GM21786 (cell line): Measurements from ENCODE around the gene HDAC10.

ENCODE experiments used
- ATAC-seq: cut with Tn5 transposase; IDR thresholded peaks from one replicate; pipeline ENCODE4 v1.9.1; 2021; ENCODE audit not compliant: unreplicated experiment

Gene HDAC10

GRCh38 chr22:50244420-50245213 is 6.4 kb downstream of the HDAC10 start, which contains the start of gene TUBGCP6:
Gene TUBGCP6 (minus strand): TSS chr22:50245023. CDS start chr22:50244459, 564 bp downstream.
- ATAC-seq: peak; percentile 69

DNA sequence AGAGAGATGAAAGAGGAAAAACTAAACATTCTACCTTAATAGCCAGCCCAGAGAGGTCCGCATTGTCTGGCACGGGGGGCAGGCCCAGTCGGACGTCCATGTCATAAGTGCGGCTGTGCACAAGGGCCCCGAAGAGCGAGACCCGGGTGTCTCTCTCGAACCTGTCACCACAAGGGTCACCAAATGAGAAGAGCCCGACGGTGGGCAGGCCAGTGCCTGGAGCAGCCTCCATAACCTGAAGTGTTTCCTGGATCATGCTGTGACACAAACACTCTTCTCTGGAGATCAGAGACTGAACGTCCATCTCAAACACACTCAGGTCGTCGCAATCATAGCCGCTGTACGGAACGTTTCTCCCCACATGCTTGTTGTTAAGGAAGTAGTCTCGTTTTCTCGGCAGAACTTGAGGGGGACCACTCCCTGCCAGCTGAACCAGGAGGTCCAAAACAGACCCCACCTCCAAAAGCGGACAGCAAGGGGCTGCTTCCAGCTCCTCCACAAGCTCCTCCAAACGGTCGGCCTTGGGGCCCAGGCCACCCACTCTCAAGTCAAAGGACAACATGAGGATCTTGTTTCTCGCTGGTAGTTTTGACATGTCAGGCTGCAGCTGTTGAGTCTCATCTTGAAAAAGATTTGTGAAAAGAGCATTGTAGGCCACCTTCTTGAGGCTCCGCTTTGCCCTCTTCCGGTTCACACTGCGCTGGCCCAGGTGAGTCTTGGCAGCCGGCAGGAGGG is 7.2 kb downstream of the HDAC10 start:
- no peak for ATAC-seq

GRCh38 chr22:50242406-50242949 is 8.6 kb downstream of the HDAC10 start:
- ATAC-seq: no peak

DNA sequence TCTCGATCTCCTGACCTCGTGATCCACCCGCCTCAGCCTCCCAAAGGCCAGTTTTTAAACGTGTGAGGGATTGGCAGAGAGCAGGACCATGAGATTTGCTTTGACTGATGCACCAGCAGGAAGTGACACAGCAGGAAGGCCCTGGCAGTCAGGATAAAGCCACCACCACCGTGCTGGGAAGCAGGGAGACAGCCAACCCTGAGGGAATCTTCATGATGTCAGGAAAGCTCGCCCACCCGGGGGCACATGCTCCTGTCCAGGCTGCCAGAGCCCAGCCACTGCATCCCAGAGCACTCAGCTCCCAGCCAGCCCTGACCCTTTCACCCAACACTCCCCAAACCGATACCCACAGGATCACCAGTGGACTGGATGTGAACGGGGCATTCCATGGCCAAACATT is 12.3 kb downstream of the HDAC10 start:
- ATAC-seq: no peak

GRCh38 chr22:50236731-50237409 is 14.2 kb downstream of the HDAC10 start:
- ATAC-seq: no peak

GRCh38 chr22:50233223-50233622 is 17.8 kb downstream of the HDAC10 start:
- no peak for ATAC-seq

DNA sequence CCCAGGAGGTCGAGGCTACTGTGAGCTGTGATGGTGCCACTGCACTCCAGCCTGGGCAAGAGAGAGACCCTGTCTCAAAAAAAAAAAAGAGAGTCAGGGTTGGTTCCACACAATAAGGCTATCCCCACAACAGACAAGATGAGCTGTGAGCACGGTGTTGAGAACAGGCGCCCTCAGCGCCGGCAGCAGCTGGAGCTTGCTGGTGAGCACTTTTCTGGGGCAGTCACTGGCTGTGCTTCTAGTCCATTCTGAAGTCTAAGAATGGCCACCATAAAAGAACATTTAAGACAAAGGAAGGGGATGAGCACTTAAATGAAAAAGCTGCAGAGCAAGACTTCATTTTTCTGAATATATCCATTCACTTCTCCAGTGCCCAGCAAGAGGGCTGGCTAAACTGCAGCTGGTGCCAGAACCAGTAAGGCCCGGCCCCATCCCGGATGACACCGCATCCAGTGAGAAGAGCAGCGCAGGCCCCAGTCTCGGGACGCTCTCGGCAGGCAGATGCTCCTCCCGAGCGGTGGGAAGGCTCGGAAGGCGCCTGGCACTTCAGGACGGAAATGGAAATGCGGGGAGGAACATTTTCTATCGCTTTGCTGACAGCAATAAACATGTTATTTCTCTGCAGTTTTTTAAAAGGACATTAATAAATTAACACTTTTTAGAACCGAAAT is 18.4 kb downstream of the HDAC10 start:
- ATAC-seq: no peak

- no peak for ATAC-seq
Observed at GRCh38 chr22:50229370-50229769, 21.7 kb downstream of the HDAC10 start.

DNA sequence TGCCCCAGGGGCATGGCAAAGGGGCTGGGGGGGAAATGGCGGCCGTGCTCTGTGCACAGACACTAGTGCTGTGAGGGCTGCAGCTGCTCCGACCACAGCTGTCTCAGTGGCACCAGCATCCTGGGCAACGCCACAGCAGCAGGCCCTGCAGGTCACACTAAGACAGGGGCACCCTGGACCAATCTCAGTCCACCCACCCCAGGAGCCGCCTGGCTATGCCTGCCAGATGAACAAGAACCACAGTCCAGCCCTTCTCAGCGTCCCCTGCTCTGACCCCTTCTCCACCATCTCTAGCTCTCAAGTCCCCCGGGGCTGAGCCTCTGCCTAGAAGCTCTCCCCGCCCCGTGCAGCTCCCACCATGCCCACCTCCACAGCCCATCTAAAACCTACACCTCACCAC is 22.7 kb downstream of the HDAC10 start:
- no peak for ATAC-seq

DNA sequence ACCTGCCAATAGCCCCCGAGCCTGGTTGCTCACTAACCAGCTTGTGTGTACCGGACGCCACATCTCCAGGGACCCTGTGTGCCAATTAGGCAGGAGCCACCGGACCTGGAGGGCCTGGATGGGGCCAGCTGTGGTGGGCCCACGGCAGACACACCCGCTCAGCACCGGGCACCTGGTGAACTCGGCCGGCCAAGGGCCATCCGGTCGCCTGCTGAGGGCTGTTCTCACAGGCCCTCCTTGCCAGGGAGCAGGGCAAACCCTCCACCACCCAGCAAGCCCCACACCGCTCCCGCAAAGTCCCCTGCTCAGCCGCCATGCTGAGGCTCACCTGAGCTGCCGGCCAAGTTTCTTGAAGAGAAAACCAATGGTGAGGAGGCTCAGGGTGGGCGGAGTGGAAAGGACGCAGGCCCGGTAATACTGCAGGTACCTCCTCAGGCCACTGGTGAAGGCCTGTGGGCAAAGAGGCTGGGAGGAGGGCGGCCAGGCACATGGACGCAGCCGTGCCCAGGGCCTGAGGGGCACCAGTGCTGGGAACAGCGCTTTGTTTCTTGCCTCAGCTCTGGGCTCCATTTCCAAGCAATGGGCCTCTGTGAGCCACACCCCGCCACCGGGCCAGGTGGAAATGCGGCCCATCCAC is 23.4 kb downstream of the HDAC10 start:
- ATAC-seq: no peak

GRCh38 chr22:50226875-50227165 is 24.2 kb downstream of the HDAC10 start:
- no peak for ATAC-seq

DNA sequence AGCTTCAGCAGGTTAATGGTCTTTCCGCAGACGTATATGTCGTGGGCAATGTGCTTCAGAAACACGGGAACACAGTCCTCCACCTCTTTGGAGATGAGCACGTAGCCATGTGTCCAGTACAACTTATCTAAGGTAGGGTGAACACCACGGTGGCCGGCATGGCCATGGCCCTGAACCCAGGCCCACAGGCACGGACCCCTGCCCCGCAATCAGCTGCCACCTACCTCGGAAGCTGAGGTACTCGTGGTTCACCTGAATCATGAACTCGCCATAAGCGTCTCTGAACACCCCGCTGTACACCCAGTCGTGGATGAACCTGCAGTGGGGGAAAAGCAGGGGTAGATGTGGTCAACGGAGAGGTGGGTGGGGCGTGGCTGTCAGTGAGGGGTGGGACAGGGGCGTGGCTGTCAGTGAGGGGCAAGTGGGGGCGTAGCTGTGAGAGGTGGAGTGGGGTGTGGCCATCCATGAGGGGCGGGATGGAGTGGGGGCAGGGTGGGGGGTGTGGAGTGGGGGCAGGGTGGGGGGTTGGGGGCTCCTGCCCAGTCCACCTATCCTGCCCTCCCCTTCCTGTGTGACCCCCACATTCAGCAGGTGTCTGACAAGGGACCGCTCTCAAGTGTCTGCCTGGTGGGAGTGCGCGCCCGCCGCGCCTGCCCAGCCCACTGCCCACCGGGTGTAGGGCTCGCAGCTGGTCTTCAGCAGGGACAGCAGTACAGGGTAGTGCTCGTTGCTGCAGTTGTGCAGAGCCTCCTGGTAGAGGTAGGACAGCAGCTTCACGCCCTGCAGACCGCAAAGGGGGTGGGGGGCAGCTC is 24.8 kb downstream of the HDAC10 start:
- no peak for ATAC-seq

GRCh38 chr22:50225200-50225969 is 25.7 kb downstream of the HDAC10 start:
- ATAC-seq: no peak

DNA sequence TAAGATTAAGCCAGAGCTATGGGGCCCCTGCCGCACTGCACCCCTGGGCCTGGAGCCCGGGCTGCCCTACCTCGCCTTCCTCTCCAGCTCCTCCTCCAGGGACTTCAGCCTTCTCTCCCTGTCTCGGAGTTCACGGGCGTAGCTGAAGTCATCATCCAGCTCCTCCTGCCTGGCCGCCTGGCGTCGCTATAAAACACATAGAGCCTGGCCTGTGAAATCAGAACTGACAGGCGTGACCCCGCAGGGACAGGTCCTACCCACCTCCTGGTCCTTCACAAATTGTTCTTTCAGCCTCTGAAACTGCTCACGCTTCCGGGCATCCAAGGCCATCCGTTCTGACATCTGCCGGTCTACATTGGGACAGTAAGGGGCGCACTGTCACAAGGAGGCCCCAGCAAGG is 27.0 kb downstream of the HDAC10 start:
- no peak for ATAC-seq

GRCh38 chr22:50222508-50222907 is 28.6 kb downstream of the HDAC10 start:
- ATAC-seq: no peak

DNA sequence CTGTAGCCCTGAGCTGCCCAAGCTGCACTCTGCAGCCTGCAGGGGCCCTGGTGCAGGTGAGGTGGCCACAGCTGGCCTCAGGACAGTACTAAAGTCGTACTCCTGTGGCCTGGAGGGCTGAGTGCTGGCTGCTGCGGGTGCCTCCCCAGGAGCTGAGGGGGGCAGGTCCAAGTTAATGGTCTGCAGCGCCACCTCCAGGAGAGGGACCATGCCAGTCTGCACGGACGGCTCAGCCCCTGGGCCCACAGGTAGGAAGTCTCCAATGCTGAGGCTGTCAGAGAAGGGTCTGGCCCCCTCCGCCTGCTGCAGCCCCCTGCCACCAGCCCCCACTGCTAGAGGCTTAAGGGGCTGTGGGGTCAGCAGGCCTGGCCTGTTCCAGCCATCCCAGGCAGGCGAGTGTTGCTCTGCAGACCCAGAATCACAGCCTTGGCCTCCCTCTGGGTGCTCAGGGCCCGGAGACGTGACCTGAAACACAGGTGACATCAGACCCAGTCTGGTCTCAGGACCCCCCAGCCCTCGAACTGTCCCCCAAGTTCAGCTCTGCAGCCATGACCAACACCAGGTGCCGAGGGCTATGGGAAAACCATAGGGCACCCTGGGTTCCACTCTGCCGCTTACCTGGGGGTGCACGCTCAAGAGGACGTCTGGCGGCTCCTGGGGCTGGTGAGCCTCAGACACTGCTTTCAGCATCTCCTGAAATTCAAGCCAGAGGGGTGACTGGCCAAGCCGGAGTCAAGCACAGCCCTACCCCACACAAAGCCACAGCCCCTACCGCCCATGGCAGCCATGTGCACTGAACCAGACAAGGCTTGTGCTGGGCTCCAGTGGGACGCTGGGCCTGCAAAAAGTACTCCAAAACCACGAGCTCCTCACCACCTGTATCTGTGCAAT is 29.4 kb downstream of the HDAC10 start:
- ATAC-seq: no peak

- ATAC-seq: no peak
Observed at GRCh38 chr22:50220603-50221409, 30.3 kb downstream of the HDAC10 start.
